GM12873 (cell line): ENCODE measurements around the gene CSF3R.

Experiments
- TF ChIP-seq, protein P1 (sequence below): IDR thresholded peaks from 2 replicates; pipeline ENCODE4 v1.5.1; 2012; ENCODE audit warnings: low read depth, mild to moderate bottlenecking, moderate library complexity, low read length, control low read depth; ENCODE audit not compliant: insufficient read depth; ENCODE audit errors: missing control alignments

CSF3R gene

DNA sequence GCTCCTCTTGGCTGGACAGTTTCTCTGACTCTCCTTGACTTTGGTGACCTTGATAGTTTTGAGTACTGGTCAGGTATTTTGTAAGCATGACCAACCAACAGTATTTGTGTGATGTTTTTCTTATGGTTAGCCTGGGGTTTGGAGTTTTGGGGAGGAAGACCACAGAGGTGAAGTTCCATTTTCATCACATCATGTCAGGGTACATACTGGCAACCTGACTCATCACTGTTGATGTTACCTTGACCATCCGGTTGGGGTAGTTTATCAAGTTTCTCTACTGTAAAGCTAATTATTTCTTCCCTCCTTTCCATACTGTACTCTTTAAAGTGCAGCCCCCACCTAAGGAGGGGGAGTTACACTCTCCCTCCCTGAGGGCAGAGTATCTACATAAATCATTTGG, 45.9 kb downstream of the CSF3R start:
- TF ChIP-seq, protein P1, sequence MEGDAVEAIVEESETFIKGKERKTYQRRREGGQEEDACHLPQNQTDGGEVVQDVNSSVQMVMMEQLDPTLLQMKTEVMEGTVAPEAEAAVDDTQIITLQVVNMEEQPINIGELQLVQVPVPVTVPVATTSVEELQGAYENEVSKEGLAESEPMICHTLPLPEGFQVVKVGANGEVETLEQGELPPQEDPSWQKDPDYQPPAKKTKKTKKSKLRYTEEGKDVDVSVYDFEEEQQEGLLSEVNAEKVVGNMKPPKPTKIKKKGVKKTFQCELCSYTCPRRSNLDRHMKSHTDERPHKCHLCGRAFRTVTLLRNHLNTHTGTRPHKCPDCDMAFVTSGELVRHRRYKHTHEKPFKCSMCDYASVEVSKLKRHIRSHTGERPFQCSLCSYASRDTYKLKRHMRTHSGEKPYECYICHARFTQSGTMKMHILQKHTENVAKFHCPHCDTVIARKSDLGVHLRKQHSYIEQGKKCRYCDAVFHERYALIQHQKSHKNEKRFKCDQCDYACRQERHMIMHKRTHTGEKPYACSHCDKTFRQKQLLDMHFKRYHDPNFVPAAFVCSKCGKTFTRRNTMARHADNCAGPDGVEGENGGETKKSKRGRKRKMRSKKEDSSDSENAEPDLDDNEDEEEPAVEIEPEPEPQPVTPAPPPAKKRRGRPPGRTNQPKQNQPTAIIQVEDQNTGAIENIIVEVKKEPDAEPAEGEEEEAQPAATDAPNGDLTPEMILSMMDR: no peak

DNA sequence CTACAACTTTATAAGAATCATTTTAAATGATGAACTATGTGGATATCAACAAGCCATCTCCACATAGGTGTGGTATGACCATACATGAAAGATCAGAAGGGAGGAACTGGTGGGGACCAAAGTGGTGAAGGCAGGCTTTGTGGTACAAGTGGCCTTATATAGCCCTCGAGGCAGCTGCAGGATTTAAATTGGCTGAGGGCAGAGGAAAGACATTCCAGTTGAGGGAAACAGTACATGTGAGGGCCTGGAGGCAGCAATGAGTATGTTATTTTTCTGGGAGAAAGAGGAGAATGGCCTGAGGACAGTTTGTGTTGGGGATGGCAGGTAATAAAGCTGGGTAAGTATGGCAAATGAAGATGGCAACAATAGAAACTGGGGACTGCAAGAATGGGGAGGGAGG, 49.6 kb downstream of the CSF3R start:
- TF ChIP-seq, protein P1: no peak

DNA sequence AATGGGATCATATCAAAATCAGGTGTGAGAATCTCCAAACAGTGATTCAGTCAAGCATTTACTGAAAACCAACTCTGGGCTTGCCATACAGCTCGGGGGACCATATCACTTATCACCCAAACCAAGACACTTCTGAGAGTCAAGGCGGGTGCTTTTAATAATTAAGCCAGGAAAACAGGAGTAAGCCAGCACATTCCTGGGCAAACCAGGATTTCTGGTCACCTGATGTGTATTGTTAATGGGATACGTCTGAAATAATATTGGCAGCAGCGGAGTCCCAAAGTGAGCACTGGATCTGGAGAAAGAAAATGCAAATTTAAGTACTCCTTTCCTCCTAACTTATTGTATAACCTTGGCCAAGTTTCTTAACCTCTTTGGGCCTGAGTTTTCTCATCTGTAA, 50.1 kb downstream of the CSF3R start:
- TF ChIP-seq, protein P1: no peak

DNA sequence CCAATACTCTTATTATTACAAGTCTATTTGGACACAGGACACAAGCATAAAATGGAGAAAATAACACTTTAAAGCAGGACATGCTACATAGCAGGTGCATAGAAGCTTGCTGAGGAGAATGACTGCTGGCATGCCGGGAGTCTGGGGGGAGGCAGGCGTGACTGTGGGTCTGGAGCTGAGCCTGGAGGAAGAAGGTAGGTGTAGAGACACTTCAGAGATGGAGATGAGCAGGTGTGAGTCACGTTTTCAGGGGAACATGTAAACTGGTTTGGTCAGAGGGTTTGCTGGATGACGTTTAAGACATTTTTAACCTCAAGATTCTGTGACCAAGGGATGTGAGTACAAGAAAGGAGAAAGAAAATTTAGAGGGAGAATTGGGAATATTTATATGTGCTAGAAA, 56.9 kb downstream of the CSF3R start:
- TF ChIP-seq, protein P1: no peak

DNA sequence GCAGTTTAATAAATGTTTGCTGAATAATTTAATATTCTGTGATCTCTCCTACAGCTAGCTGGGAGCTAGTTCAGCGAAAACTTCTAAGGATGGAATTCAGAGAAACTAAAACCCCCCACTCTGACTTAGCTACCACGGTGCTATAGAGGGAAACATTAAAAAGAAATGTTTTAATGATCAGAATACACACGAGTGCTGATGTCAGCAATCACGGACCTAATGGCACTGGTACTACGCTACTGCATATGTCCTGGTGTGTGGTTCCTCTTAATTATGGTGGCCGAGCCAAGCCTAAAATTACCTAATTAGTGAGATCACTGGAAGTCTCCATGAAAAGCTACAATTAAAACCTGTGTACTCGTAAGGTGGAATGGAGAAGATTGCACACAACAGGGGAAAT, 61.1 kb downstream of the CSF3R start:
- TF ChIP-seq, protein P1: no peak

DNA sequence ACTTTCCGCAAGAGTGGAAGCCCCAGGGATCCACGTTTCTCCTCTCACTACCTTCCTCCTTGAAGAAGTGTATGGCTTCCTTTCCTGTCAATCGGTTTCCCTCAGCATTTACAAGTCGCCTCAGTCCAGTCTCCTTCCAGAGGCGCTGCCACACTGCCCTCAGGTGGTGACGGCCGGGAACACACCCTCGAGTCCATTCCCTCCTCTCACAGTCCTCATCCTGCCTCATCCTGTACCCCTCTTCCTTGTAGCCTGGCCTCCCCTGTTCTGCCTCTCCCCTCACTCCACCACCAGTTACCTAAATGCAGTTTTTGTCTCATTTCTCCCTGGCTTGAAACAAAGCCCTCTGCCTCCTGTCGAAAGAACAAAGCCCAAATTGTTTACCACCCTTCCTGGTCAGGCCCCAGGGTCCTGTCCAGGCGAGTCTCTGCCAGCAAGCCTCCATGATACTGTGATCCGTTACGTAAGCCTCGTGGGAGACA, 61.8 kb downstream of the CSF3R start:
- TF ChIP-seq, protein P1: peak; percentile 99

DNA sequence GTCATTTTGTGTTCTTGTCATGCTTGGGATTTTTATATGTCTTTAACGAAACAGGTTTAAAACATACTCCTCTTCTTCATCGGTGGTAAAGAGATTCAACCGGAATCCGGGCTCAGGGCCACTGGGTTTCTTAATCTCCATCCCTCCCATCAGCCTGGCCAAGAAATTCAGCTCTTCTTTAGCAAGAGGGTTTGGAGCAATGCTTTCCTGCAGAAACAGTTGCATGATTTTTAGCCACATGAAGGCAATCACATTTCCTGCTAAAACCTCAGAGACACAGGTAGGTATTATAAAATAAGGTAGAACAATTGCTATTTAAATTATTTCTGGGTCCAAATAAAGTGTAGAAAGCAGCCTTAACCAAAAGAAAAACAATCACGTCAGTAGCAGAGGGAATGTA, 62.3 kb downstream of the CSF3R start:
- TF ChIP-seq, protein P1: no peak
